Measurements from ENCODE around the gene DAGLA. TPM values are rescaled to one million over a fixed set of nuclear protein-coding genes. Genes with fewer than 3 reads are reported as not detected.

The DAGLA gene
- total RNA-seq, 3 donors from 2014 or later (not counting 1 experiment from before 2014, with no cell fraction given): 0.18 to 0.48 (median 0.38) TPM

DNA sequence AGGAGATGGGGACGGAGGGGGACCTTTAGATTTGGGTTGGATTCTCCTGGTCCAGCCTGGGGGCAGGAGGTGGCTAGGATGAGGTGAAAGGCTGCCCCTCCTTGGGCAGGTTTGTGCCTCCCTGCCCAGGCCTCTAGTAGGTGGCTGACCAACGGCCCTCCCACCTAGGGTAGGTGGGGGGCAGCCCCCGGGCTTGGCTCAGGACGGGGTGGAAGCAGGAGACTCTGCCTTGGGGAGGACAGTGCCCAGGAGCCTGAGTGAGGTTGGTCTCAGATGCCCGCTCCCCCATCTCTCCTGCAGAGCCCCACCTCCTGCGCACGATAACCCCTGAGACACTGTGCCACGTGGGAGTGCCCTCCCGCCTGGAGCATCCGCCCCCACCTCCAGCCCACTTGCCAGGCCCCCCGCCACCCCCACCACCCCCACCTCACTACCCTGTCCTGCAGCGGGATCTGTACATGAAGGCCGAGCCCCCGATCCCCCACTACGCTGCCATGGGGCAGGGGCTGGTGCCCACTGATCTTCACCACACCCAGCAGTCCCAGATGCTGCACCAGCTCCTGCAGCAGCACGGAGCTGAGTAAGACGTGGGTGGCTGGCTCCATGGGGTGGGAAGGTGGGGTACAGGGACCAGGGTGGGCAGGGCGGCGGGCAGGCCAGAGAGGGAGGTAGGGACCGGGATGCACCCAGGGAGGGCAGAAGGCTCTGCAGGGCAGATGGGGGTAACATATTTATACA lies 89.9 kb downstream of the DAGLA start:
- Histone ChIP-seq H3K4me1 (ENCODE audit: control insufficient read depth, insufficient read depth, low read length) (peaks cover 16% of the 10 kb centered on the region), H3K4me3 (ENCODE audit: low read length) (no peak overlapping the region), H3K27ac (ENCODE audit: low read length) (no peak overlapping the region), H3K27me3 (ENCODE audit: control insufficient read depth, insufficient read depth, low read length) (no peaks in the 10 kb centered on the region), H3K9me3 (ENCODE audit: control insufficient read depth, insufficient read depth, low read length) (no peaks in the 10 kb centered on the region), H3K36me3 (ENCODE audit: control insufficient read depth, insufficient read depth, low read length) (no peaks in the 10 kb centered on the region)
- intact Hi-C loops (cut with micrococcal nuclease): no loop called here
- no peak overlapping the region for H3K4me3 Mint-ChIP-seq
- 93% methylated on average over 18 of the region's 20 CpGs for WGBS (ENCODE audit: insufficient coverage)
- no peaks in the 10 kb centered on the region for H3K36me3 Mint-ChIP-seq
- no peaks in the 10 kb centered on the region for H3K27me3 Mint-ChIP-seq (ENCODE audit: low read depth in 2 of 2)
- no peak overlapping the region for H3K27ac Mint-ChIP-seq
- no peaks in the 10 kb centered on the region for H3K9me3 Mint-ChIP-seq
- H3K4me1 Mint-ChIP-seq: peaks cover 0 to 7% of the 10 kb centered on the region in 2 donors
- DNase-seq (no peak), ATAC-seq (no peak)
- TF ChIP-seq CTCF (IDR thresholded peaks at IDR 0.05): no peak

DNA sequence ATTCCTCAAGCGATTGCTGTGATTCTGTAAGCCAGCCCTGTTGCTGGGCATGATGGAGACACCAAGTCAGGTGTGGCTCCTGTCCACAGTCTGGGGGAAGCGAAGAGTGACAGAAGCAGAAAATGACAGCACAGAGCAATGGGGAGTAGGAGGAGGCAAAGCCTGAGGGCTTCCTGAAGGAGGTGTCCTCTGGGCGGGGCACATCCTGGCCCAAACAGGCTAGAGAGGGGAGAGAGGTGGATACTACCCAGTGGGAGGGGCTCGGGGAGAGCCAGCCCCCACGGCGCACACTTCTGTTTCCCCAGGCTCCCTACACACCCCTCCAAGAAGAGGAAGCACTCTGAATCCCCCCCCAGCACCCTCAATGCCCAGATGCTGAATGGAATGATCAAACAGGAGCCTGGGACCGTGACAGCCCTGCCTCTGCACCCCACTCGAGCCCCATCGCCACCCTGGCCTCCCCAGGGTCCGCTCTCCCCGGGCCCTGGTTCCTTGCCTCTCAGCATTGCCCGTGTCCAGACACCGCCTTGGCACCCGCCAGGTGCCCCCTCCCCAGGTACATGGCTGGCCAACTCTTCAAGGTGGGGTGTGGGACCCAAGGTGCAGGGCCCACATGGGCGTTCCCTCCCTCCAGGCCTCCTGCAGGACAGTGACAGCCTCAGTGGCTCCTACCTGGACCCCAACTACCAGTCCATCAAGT lies 91.2 kb downstream of the DAGLA start:
- TF ChIP-seq CTCF (IDR thresholded peaks at IDR 0.05): no peak
- H3K36me3 ChIP-seq (ENCODE audit: control insufficient read depth, insufficient read depth, low read length): no peaks in the 10 kb centered on the region
- H3K27me3 Mint-ChIP-seq (ENCODE audit: low read depth in 2 of 2): no peaks in the 10 kb centered on the region
- peaks cover 28% of the 10 kb centered on the region for H3K4me1 ChIP-seq (ENCODE audit: control insufficient read depth, insufficient read depth, low read length)
- H3K4me1 Mint-ChIP-seq: peaks cover 11 to 20% of the 10 kb centered on the region in 2 donors
- WGBS (ENCODE audit: insufficient coverage): 85% methylated on average over 15 of the region's 15 CpGs
- no peak overlapping the region for H3K4me3 ChIP-seq (ENCODE audit: low read length)
- intact Hi-C loops (cut with micrococcal nuclease): no loop called here
- no peaks in the 10 kb centered on the region for H3K27me3 ChIP-seq (ENCODE audit: control insufficient read depth, insufficient read depth, low read length)
- H3K27ac Mint-ChIP-seq: no peak overlapping the region
- H3K9me3 Mint-ChIP-seq: no peaks in the 10 kb centered on the region
- H3K27ac ChIP-seq (ENCODE audit: low read length): no peak overlapping the region
- no peak overlapping the region for H3K4me3 Mint-ChIP-seq
- ATAC-seq: no peak
- H3K9me3 ChIP-seq (ENCODE audit: control insufficient read depth, insufficient read depth, low read length): no peaks in the 10 kb centered on the region
- no peaks in the 10 kb centered on the region for H3K36me3 Mint-ChIP-seq
- DNase-seq: no peak

DNA sequence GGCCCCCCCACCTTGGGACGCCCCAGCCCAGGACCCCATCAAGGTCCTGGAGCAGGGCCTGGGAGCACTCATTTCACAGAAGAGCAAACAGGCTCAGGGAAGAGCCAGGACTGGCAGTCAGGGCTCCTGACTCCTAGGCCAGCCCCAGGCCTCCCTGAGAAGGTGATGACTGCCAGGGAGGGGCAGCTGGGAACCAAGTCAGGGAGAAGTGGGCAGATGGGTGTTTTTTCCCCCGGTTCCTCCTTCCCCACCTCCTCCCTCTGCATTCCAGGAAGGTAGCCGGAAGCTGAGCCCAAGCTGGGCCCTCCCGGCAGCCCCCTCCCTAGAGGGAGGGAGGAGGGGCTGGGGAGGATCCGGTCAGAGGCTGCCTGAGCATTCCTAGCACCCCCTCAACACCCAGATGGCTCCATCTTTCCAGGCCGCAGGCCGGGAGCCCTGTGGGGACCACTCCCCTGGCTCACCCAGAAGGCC lies 91.8 kb downstream of the DAGLA start:
- Histone ChIP-seq H3K27ac (ENCODE audit: low read length) (no peak overlapping the region), H3K36me3 (ENCODE audit: control insufficient read depth, insufficient read depth, low read length) (no peaks in the 10 kb centered on the region), H3K4me3 (ENCODE audit: low read length) (no peak overlapping the region), H3K27me3 (ENCODE audit: control insufficient read depth, insufficient read depth, low read length) (no peaks in the 10 kb centered on the region), H3K9me3 (ENCODE audit: control insufficient read depth, insufficient read depth, low read length) (no peaks in the 10 kb centered on the region), H3K4me1 (ENCODE audit: control insufficient read depth, insufficient read depth, low read length) (peaks cover 34% of the 10 kb centered on the region)
- DNase-seq (no peak), ATAC-seq (no peak)
- Mint-ChIP-seq H3K27me3 (ENCODE audit: low read depth in 2 of 2) (no peaks in the 10 kb centered on the region), H3K36me3 (no peaks in the 10 kb centered on the region), H3K4me3 (no peak overlapping the region), H3K27ac (no peak overlapping the region), H3K9me3 (no peaks in the 10 kb centered on the region), H3K4me1 (peaks cover 13 to 26% of the 10 kb centered on the region in 2 donors)
- 97% methylated on average over 3 of the region's 7 CpGs for WGBS (ENCODE audit: insufficient coverage)
- TF ChIP-seq CTCF (IDR thresholded peaks at IDR 0.05): no peak
- intact Hi-C loops (cut with micrococcal nuclease): no loop called here

Measured in natural killer cell (primary cell).